Activated CD8-positive, alpha-beta T cell treated with anti-CD3 and anti-CD28 coated beads, Interleukin-2, amount 10 ng/mL, durations not matched to agents 7 days and 5 days (primary cell): Measurements from ENCODE around the gene DAB2IP. TPM values are rescaled to one million over a fixed set of nuclear protein-coding genes. Genes with fewer than 3 reads are reported as not detected.
"Not testable (repeated sequence)": the region's sequence is repeated elsewhere in the genome, so short reads cannot be mapped to it uniquely, and the experiment has no call there.

Experiments
- ATAC-seq: fragments of 150-1000 bp; cut with Tn5 transposase; one replicate; pipeline ENCODE4 v1.10.0; 2021; ENCODE audit warnings: moderate library complexity
- CTCF ChIA-PET: fragments of 350-600 bp; sonication (Branson Sonifier 250); formaldehyde crosslinking; loops from one replicate; lab custom pipeline; 2021; ENCODE audit warnings: antibody characterized with exemption; lab: Charles Lee
- POLR2A ChIA-PET: fragments of 350-600 bp; sonication (Branson Sonifier 250); formaldehyde crosslinking; loops from one replicate; lab custom pipeline; 2021; ENCODE audit warnings: antibody characterized with exemption; lab: Charles Lee
- DNase-seq: peaks from one replicate; pipeline ENCODE4 v3.0.0-alpha.2; 2020
- H3K27ac Mint-ChIP-seq: one replicate; pipeline ENCODE4 v1.8.0; 2021; ENCODE audit warnings: mild to moderate bottlenecking, mixed read lengths
- H3K27me3 Mint-ChIP-seq: one replicate; pipeline ENCODE4 v1.8.0; 2021; ENCODE audit warnings: low read depth, mixed read lengths
- H3K36me3 Mint-ChIP-seq: one replicate; pipeline ENCODE4 v1.8.0; 2021; ENCODE audit warnings: low read depth, mixed read lengths
- H3K4me1 Mint-ChIP-seq: one replicate; pipeline ENCODE4 v1.8.0; 2021; ENCODE audit warnings: low read depth, mixed read lengths
- H3K4me3 Mint-ChIP-seq: one replicate; pipeline ENCODE4 v1.8.0; 2021; ENCODE audit warnings: mild to moderate bottlenecking, mixed read lengths
- H3K9me3 Mint-ChIP-seq: one replicate; pipeline ENCODE4 v1.8.0; 2022; ENCODE audit warnings: mixed read lengths; ENCODE audit not compliant: insufficient read depth
- total RNA-seq, 2 experiments: library from RNA; stranded (reverse); gene quantifications; one replicate each; pipeline ENCODE4 v1.2.3, GENCODE V29; 2021

DAB2IP gene
- total RNA-seq, 2 experiments from 2014 or later: 0.08 to 0.13 TPM

- ATAC-seq (no peak), DNase-seq (no peak)
- Mint-ChIP-seq H3K36me3 (no peaks in the 10 kb centered on the region), H3K4me1 (peaks cover 20% of the 10 kb centered on the region), H3K9me3 (no peaks in the 10 kb centered on the region), H3K4me3 (no peak overlapping the region), H3K27ac (peak overlapping the region; percentile 23), H3K27me3 (peaks cover 14% of the 10 kb centered on the region)
- POLR2A ChIA-PET: no interaction called here
- CTCF ChIA-PET: no interaction called here
Measured at GRCh38 chr9:121782514-121783110, 131.2 kb downstream of the DAB2IP start.

GRCh38 chr9:121783111-121783510, 131.7 kb downstream of the DAB2IP start:
- H3K4me1 Mint-ChIP-seq: peaks cover 20% of the 10 kb centered on the region
- H3K27ac Mint-ChIP-seq: peak overlapping the region; percentile 23
- CTCF ChIA-PET: no interaction called here
- ATAC-seq: no peak
- peaks cover 14% of the 10 kb centered on the region for H3K27me3 Mint-ChIP-seq
- no peak overlapping the region for H3K4me3 Mint-ChIP-seq
- H3K36me3 Mint-ChIP-seq: no peaks in the 10 kb centered on the region
- POLR2A ChIA-PET: no interaction called here
- no peak for DNase-seq
- no peaks in the 10 kb centered on the region for H3K9me3 Mint-ChIP-seq

- H3K4me1 Mint-ChIP-seq: peaks cover 20% of the 10 kb centered on the region
- H3K36me3 Mint-ChIP-seq: no peaks in the 10 kb centered on the region
- H3K27ac Mint-ChIP-seq: peak overlapping the region; percentile 75
- peaks cover 11% of the 10 kb centered on the region for H3K27me3 Mint-ChIP-seq
- H3K9me3 Mint-ChIP-seq: no peaks in the 10 kb centered on the region
- ChIA-PET POLR2A (no interaction called here), CTCF (no interaction called here)
- ATAC-seq (peak; percentile 68), DNase-seq (peak; percentile 55)
- H3K4me3 Mint-ChIP-seq: no peak overlapping the region
Measured at GRCh38 chr9:121783521-121784507, 132.4 kb downstream of the DAB2IP start.

GRCh38 chr9:121784731-121785411, 133.4 kb downstream of the DAB2IP start:
- CTCF ChIA-PET: no interaction called here
- DNase-seq (no peak), ATAC-seq (no peak)
- POLR2A ChIA-PET: interaction anchor here (0.6 kb wide), 1 partner anchor 13 kb away, joined by 5 read pairs; no protein-coding TSS in a partner anchor
- H3K4me1 Mint-ChIP-seq: peaks cover 20% of the 10 kb centered on the region
- no peak overlapping the region for H3K4me3 Mint-ChIP-seq
- H3K27ac Mint-ChIP-seq: peak overlapping the region; percentile 75
- peaks cover 10% of the 10 kb centered on the region for H3K27me3 Mint-ChIP-seq
- no peaks in the 10 kb centered on the region for H3K36me3 Mint-ChIP-seq
- no peaks in the 10 kb centered on the region for H3K9me3 Mint-ChIP-seq

- no peaks in the 10 kb centered on the region for H3K9me3 Mint-ChIP-seq
- H3K4me1 Mint-ChIP-seq: peaks cover 20% of the 10 kb centered on the region
- DNase-seq (no peak), ATAC-seq (no peak)
- H3K36me3 Mint-ChIP-seq: no peaks in the 10 kb centered on the region
- POLR2A ChIA-PET: no interaction called here
- no peak overlapping the region for H3K27ac Mint-ChIP-seq
- H3K4me3 Mint-ChIP-seq: no peak overlapping the region
- H3K27me3 Mint-ChIP-seq: peaks cover 11% of the 10 kb centered on the region
- CTCF ChIA-PET: no interaction called here
Measured at GRCh38 chr9:121785673-121786542, 134.5 kb downstream of the DAB2IP start.

- H3K4me3 Mint-ChIP-seq: no peak overlapping the region
- peaks cover 11% of the 10 kb centered on the region for H3K27me3 Mint-ChIP-seq
- no peaks in the 10 kb centered on the region for H3K36me3 Mint-ChIP-seq
- peaks cover 20% of the 10 kb centered on the region for H3K4me1 Mint-ChIP-seq
- DNase-seq: no peak
- ChIA-PET CTCF (no interaction called here), POLR2A (interaction anchor here (0.6 kb wide), 1 partner anchor 1652 kb away, joined by 4 read pairs; no protein-coding TSS in a partner anchor)
- H3K27ac Mint-ChIP-seq: peak overlapping the region; percentile 48
- no peak for ATAC-seq
- no peaks in the 10 kb centered on the region for H3K9me3 Mint-ChIP-seq
Measured at GRCh38 chr9:121786543-121786948, 135.1 kb downstream of the DAB2IP start.

GRCh38 chr9:121786998-121787422, 135.6 kb downstream of the DAB2IP start:
- Mint-ChIP-seq H3K9me3 (no peaks in the 10 kb centered on the region), H3K27me3 (peaks cover 11% of the 10 kb centered on the region), H3K27ac (peak overlapping the region; percentile 48), H3K4me1 (peaks cover 20% of the 10 kb centered on the region), H3K36me3 (no peaks in the 10 kb centered on the region), H3K4me3 (no peak overlapping the region)
- ChIA-PET CTCF (no interaction called here), POLR2A (interaction anchor here (0.6 kb wide), 1 partner anchor 1651 kb away, joined by 4 read pairs; no protein-coding TSS in a partner anchor)
- ATAC-seq (no peak), DNase-seq (no peak)

GRCh38 chr9:121788686-121789366, 137.4 kb downstream of the DAB2IP start:
- Mint-ChIP-seq H3K36me3 (no peaks in the 10 kb centered on the region), H3K4me3 (no peak overlapping the region), H3K9me3 (no peaks in the 10 kb centered on the region), H3K27me3 (peaks cover 11% of the 10 kb centered on the region), H3K4me1 (peaks cover 10% of the 10 kb centered on the region), H3K27ac (no peak overlapping the region)
- POLR2A ChIA-PET: no interaction called here
- ATAC-seq (no peak), DNase-seq (no peak)
- CTCF ChIA-PET: no interaction called here

GRCh38 chr9:121790841-121791240, 139.4 kb downstream of the DAB2IP start:
- CTCF ChIA-PET: no interaction called here
- DNase-seq (no peak), ATAC-seq (no peak)
- peaks cover 11% of the 10 kb centered on the region for H3K27me3 Mint-ChIP-seq
- H3K4me1 Mint-ChIP-seq: no peaks in the 10 kb centered on the region
- H3K27ac Mint-ChIP-seq: no peak overlapping the region
- no peaks in the 10 kb centered on the region for H3K36me3 Mint-ChIP-seq
- no peak overlapping the region for H3K4me3 Mint-ChIP-seq
- no peaks in the 10 kb centered on the region for H3K9me3 Mint-ChIP-seq
- POLR2A ChIA-PET: no interaction called here

GRCh38 chr9:121792476-121792875, 141.0 kb downstream of the DAB2IP start:
- ATAC-seq, H3K27ac Mint-ChIP-seq, H3K27me3 Mint-ChIP-seq, CTCF ChIA-PET, H3K36me3 Mint-ChIP-seq, DNase-seq, H3K4me1 Mint-ChIP-seq, H3K4me3 Mint-ChIP-seq, POLR2A ChIA-PET, H3K9me3 Mint-ChIP-seq: not testable (repeated sequence)
